DND-41 (cell line): Measurements from ENCODE around the gene LTBP2.

ENCODE experiments used
- ATAC-seq: fragments of 200-7000 bp; cut with Tn5 transposase; 3 replicates; pipeline ENCODE4 v1.9.1; 2021; ENCODE audit warnings: low read depth; ENCODE audit not compliant: insufficient read depth
- DNase-seq: peaks from one replicate; pipeline ENCODE4 v3.0.0-alpha.2; 2020
- H2AFZ ChIP-seq: 2 replicates; pipeline ENCODE4 v1.6.0; 2012; ENCODE audit warnings: low read depth, low read length
- H3K27ac ChIP-seq: 2 replicates; pipeline ENCODE4 v1.5.1; 2012; ENCODE audit warnings: low read length, inconsistent platforms
- H3K27me3 ChIP-seq: fragments of 200-600 bp; sonication (generic); 2 replicates; pipeline ENCODE4 v1.6.0; 2012; ENCODE audit warnings: low read length, mild to moderate bottlenecking, inconsistent platforms; ENCODE audit not compliant: insufficient read depth, poor library complexity
- H3K36me3 ChIP-seq: 2 replicates; pipeline ENCODE4 v1.5.1; 2012; ENCODE audit warnings: low read length, inconsistent platforms; ENCODE audit not compliant: insufficient read depth
- H3K4me1 ChIP-seq: 2 replicates; pipeline ENCODE4 v1.5.1; 2012; ENCODE audit warnings: mild to moderate bottlenecking, low read length; ENCODE audit not compliant: insufficient read depth
- H3K4me2 ChIP-seq: 2 replicates; pipeline ENCODE4 v1.6.0; 2012; ENCODE audit warnings: mild to moderate bottlenecking, moderate library complexity, low read length, inconsistent platforms; ENCODE audit not compliant: insufficient read depth
- H3K4me3 ChIP-seq, 2 experiments: fragments of 200-600 bp in 1 of 2; shearing (Covaris generic) in 1 of 2; 2 replicates each; pipeline ENCODE4 v1.5.1; 2012 to 2016; ENCODE audit warnings: inconsistent platforms in 2 of 2, low read length in 2 of 2, mild to moderate bottlenecking in 2 of 2, low read depth in 1 of 2, moderate library complexity in 1 of 2
- H3K79me2 ChIP-seq: 2 replicates; pipeline ENCODE4 v1.6.0; 2012; ENCODE audit warnings: low read length, inconsistent platforms; ENCODE audit not compliant: insufficient read depth
- H3K9ac ChIP-seq: 2 replicates; pipeline ENCODE4 v1.6.0; 2012; ENCODE audit warnings: low read depth, mild to moderate bottlenecking, inconsistent platforms, low read length, moderate library complexity
- H3K9me3 ChIP-seq: 2 replicates; pipeline ENCODE4 v1.5.1; 2012; ENCODE audit warnings: low read length, moderate library complexity, mild to moderate bottlenecking, inconsistent platforms; ENCODE audit not compliant: insufficient read depth, severe bottlenecking
- H4K20me1 ChIP-seq: 2 replicates; pipeline ENCODE4 v1.6.0; 2012; ENCODE audit warnings: low read length; ENCODE audit not compliant: insufficient read depth
- EZH2 ChIP-seq: IDR thresholded peaks from 3 replicates; pipeline ENCODE4 v1.6.1; 2012; ENCODE audit warnings: borderline replicate concordance, low read depth, mild to moderate bottlenecking, moderate library complexity, low read length, inconsistent platforms; ENCODE audit not compliant: severe bottlenecking
- TF ChIP-seq, protein P1 (sequence below): IDR thresholded peaks from 2 replicates; pipeline ENCODE4 v1.5.1; 2012; ENCODE audit warnings: borderline replicate concordance, low read length, moderate library complexity, mild to moderate bottlenecking; ENCODE audit not compliant: poor library complexity, severe bottlenecking; ENCODE audit errors: extremely low read depth

The LTBP2 gene

DNA sequence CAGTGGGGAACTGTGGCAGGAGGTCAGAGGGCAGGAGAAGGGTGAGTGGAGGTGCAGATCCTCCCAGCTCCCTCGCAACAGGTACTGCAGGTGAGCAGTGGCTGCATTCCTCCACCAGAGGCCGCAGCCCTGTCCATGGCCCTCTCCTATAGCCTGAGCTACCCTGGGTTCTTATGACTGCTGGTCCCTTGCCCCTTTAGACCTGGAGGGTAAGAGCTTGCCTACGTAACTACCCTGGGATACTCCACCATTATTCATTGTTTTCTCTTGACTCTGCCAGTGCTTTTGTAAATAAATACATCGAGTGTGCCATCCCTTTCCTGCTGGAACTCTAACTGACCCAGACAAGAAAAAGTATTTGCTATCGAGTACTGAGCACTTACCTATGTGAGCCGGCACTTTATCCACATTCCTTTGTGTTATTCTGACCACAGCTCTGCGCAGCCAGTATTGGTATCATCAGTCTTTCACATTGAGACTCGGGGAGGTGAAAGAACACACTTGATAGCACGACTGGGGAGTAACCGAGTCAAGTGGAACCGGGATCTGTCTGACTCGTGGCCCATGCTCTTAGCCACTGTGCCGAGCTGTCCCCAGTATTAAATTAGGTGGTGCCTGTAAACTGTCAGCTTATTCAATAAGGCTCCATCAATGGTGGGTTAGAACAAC is 38.5 kb downstream of the LTBP2 start:
- no peaks in the 10 kb centered on the region for H4K20me1 ChIP-seq
- H3K4me2 ChIP-seq = no peak overlapping the region
- no peak overlapping the region for H3K9ac ChIP-seq
- H3K4me3 ChIP-seq = no peak overlapping the region
- ATAC-seq = no peak
- H3K27ac ChIP-seq = no peak overlapping the region
- H3K79me2 ChIP-seq = no peaks in the 10 kb centered on the region
- no peak for DNase-seq
- H2AFZ ChIP-seq = no peak overlapping the region
- no peaks in the 10 kb centered on the region for H3K4me1 ChIP-seq
- no peaks in the 10 kb centered on the region for H3K36me3 ChIP-seq
- H3K9me3 ChIP-seq = no peaks in the 10 kb centered on the region
- TF ChIP-seq, protein P1, sequence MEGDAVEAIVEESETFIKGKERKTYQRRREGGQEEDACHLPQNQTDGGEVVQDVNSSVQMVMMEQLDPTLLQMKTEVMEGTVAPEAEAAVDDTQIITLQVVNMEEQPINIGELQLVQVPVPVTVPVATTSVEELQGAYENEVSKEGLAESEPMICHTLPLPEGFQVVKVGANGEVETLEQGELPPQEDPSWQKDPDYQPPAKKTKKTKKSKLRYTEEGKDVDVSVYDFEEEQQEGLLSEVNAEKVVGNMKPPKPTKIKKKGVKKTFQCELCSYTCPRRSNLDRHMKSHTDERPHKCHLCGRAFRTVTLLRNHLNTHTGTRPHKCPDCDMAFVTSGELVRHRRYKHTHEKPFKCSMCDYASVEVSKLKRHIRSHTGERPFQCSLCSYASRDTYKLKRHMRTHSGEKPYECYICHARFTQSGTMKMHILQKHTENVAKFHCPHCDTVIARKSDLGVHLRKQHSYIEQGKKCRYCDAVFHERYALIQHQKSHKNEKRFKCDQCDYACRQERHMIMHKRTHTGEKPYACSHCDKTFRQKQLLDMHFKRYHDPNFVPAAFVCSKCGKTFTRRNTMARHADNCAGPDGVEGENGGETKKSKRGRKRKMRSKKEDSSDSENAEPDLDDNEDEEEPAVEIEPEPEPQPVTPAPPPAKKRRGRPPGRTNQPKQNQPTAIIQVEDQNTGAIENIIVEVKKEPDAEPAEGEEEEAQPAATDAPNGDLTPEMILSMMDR = no peak
- no peak for TF ChIP-seq EZH2
- H3K27me3 ChIP-seq = peaks cover 28% of the 10 kb centered on the region

DNA sequence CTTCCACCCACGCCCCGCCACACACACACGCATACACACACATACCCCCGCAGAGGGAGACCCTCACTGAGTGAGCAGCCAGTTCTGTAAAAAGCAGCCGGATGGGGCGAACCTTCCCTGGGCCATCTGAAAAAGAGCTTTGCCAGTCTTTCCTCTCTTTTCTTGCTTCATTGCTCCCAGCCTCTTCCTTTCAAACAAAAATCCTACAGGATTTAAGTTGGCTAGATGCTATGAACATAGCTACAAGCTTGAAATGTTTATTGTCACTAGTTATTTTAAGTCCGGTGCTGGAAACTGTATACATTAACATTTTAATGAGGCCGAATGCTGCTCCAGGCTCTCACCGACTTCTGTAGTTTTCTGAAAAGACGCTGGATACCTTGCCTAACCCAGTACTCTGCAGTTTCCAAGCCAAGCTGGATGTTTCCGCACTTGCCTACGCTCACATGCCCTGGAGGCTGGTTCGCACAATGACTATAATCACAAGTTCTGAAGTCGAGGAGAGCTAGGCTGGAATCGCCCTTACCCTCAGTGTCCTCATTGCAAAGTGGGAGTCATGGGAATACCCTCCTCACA is 39.2 kb downstream of the LTBP2 start:
- Histone ChIP-seq H4K20me1 (no peaks in the 10 kb centered on the region), H3K4me1 (no peaks in the 10 kb centered on the region), H3K27me3 (peaks cover 28% of the 10 kb centered on the region), H3K4me2 (no peak overlapping the region), H3K4me3 (no peak overlapping the region), H3K9ac (no peak overlapping the region), H3K27ac (no peak overlapping the region), H3K79me2 (no peaks in the 10 kb centered on the region), H3K36me3 (no peaks in the 10 kb centered on the region), H3K9me3 (no peaks in the 10 kb centered on the region), H2AFZ (no peak overlapping the region)
- DNase-seq (no peak), ATAC-seq (no peak)
- TF ChIP-seq, protein P1 = no peak
- TF ChIP-seq EZH2 = no peak

DNA sequence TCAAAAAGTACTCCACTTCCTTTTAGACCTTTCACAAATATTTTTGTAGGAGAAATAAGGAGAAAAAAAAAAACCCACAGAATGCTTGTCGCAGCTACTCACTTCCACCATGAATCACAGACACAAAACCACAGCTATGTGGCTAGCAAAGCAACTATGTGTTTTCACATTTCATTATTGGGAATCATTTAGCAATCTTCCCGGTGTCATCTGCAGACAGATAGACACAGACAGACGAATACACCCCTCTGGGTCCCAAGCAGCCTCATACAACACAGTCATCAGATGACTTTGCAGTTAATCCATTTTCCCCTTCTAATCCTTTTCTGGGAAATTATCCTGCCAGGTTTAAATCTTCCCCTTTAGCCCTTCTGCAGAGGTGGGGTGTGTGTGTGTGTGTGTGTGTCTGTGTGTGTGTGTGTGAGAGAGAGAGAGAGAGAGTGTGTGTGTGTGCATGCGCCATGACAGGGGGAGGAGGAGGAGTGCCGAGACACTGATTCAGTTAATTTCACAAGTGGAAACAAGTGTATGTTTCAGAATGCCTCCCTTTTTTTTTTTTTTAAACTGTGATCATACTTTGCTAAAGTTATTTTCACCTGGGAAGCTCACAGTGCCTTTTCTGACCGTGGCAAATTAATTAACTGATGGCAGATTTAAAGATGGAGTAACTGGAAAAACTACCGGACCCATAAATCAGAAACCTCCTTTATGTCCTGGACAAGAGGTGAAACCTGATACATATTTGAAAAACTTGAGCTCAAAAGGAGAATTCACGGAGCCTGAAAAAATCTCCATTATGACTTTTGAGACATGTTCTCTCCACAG is 39.9 kb downstream of the LTBP2 start:
- Histone ChIP-seq H3K27me3 (peaks cover 28% of the 10 kb centered on the region), H3K27ac (no peak overlapping the region), H2AFZ (no peak overlapping the region), H3K79me2 (no peaks in the 10 kb centered on the region), H3K9me3 (no peaks in the 10 kb centered on the region), H4K20me1 (no peaks in the 10 kb centered on the region), H3K4me3 (no peak overlapping the region), H3K4me2 (no peak overlapping the region), H3K9ac (no peak overlapping the region), H3K4me1 (no peaks in the 10 kb centered on the region), H3K36me3 (no peaks in the 10 kb centered on the region)
- TF ChIP-seq EZH2 = no peak
- TF ChIP-seq, protein P1 = no peak
- ATAC-seq = no peak
- no peak for DNase-seq
